ENCODE measurements around the gene SCN4A.

The SCN4A gene

DNA sequence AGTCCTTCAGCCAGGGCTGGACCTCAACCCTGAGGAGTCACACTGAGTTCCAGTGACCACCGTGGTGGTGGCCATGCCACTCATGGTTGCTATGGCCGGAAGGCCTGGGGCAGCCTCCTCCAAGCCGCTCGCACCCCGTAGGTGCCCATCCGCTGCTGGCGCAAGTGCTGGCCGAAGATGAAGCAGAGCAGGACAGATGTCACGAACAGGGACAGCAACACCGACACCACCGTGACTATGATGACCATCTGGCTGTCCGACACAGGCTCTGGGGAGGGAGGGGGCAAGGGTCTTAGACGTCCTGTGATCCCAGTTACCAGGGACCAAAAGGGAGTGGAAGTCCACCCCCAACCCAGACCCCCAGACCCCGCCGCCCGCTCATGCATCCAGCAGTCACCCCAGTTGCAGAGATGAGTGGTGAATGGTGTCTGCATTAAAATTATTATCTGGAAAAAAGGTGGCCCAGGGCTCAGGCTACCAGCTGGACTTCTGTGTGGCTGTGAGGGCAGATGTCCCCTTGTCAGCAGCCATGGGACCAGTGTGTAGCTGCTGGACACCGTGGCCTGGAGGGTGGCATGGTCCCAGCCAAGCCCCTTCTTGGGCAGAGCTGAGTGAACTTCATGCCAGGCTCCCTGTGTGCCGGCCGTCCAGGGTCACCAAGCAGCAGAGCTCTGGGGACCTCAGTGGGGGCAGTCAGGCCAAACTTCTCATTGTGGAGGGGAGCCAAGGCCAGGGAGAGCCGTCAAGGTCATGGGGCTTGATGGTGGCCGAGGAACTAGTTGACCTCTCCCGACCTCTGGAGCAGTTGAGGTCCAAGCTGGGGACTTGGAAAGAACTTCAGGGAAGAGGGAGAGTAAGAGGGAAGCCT is 30.2 kb upstream of the SCN4A start:
- DNase-seq = peak in 2 of 10 donors; percentile 63 to 79
- intact Hi-C loops (cut with DNase I) = no loop called here

DNA sequence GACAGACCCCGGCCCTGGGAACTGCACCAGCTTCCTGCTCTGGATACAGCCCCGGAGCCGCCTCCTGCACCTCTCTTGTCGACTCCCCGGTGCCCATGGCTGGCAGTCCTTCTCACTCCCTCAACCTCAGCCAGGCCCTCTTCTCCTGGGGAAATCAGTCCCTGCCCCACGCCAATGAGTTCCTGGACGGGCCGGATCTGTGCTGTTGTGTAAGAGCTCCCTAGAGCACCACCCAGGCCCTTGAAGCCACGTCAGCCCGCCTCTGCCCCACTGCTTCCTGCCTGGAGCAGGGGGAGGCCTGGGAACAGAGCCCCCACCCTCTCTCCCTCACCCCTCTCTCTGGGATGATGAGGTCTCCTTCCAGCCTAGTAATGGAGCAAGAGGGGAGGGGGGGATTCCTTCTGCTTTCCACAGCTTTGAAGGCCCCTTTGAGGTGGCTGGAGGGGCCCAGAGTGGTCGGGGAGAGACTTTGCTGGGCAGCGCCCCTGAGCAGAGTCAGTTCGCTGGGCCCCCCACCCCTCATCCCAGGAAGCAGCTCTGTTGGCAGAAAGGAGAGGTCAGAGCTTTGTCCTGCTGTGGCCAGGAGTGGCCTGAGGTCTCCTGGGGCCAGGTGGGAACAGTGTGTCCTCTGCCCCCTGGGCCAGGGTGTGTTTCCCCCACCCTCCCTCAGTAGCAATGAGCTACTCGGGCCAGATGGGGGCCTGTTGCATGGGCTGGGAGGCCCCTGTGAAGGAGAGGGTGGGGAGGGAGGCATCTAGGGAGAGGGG is 29.2 kb upstream of the SCN4A start:
- intact Hi-C loops (cut with DNase I) = no loop called here
- DNase-seq = peak in 1 of 10 donors; percentile 33

DNA sequence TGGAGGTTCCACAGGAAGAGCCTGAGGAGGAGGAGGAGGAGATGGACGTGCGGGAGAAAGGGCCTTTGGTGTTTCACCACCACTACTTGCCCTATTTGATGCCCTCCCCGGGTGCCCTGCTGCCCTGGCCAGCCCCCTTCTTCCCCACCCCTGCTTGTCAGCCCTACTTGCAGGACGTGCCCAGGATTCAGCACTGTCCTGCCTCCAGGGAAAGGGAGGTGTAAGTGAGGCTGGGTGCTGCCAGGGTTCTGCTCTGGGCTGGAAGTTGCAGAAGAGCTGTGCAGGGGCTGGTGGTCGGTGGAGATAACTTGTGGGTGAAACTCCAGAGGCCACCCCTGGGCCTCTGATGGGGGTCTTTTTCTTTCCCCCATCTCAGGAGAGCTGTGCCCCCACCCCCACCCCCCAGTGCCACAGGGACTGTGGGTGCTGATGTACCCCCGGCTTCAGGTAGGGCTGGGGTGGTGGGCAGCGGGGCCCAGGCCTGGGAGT is 28.4 kb upstream of the SCN4A start:
- intact Hi-C loops (cut with DNase I) = no loop called here
- peak in 1 of 10 donors; percentile 66 for DNase-seq

GRCh38 chr17:63999680-64000531 is 27.2 kb upstream of the SCN4A start:
- DNase-seq = peak in 1 of 10 donors; percentile 41
- intact Hi-C loops (cut with DNase I) = no loop called here

- intact Hi-C loops (cut with DNase I) = no loop called here
- peak in 2 of 10 donors; percentile 65 to 73 for DNase-seq
Measured at GRCh38 chr17:63998721-63999679, 26.3 kb upstream of the SCN4A start.

GRCh38 chr17:63998050-63998720 is 25.5 kb upstream of the SCN4A start, which contains the start of gene PRR29:
PRR29 (plus strand) TSS chr17:63998351; CDS start chr17:63998365, 14 bp downstream.
- peak; percentile 28 to 94 (median 60) for DNase-seq
- intact Hi-C loops (cut with DNase I) = no loop called here

DNA sequence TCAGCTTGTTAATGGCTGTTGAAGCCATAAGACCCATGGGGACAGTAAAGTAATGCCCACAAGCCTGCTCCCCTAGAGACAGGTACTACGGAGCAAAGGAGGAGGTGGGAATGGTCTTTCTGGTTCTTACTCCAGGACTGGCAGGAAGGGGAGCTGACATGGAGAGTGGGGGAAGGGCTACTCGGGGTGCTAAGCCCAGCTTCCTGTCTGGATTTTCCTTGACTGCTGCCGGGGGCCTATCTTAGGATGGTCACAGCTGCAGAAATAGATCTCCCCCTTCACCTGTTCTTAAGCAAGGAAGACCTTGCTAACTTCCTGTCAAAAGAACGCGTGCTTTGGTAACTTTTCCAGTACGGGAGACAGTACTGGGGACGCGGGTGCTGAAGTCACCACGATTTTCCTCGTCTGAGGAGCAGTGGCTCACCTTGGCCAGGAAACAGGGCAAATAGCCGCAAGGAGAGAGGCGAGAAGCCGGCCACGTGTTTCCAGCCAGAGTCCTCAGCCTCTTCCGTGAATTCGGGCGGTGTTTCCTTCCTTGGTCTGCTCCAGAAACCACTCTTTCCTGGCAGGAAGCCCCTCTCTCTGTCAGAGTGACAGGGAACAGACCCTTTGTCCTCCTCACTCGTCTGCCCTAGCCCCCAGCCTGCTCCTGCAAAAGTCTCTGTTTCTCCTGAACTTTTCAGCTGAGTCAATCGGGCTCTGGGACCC is 24.8 kb upstream of the SCN4A start:
- DNase-seq = peak in 2 of 10 donors; percentile 30 to 36
- intact Hi-C loops (cut with DNase I) = no loop called here

GRCh38 chr17:63996430-63997182 is 23.9 kb upstream of the SCN4A start:
- intact Hi-C loops (cut with DNase I) = no loop called here
- peak in 3 of 10 donors; percentile 2 to 53 (median 29) for DNase-seq

DNA sequence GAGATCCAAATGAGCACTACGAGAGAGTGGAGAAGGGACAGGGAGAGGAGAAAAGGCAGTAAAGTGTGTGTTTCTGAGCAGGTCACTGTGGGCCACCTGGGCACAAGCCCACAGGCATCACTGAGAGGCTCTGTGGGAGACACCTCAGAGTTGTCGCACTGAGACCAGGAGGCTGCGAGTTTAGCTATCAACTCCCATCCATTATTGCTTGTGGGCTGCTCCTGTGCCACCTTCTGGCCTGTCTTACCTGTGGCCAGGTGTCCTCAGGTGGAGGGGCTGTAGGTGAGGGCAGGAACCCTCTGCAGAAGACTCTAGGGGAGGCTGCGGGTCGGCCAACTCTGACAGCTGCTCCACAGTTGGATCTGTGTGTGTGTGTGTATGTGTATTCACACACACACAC is 22.9 kb upstream of the SCN4A start:
- peak in 2 of 10 donors; percentile 22 to 30 for DNase-seq
- intact Hi-C loops (cut with DNase I) = no loop called here

- peak in 1 of 10 donors; percentile 35 for DNase-seq
- intact Hi-C loops (cut with DNase I) = no loop called here
Measured at GRCh38 chr17:63993368-63993985, 20.8 kb upstream of the SCN4A start.

DNA sequence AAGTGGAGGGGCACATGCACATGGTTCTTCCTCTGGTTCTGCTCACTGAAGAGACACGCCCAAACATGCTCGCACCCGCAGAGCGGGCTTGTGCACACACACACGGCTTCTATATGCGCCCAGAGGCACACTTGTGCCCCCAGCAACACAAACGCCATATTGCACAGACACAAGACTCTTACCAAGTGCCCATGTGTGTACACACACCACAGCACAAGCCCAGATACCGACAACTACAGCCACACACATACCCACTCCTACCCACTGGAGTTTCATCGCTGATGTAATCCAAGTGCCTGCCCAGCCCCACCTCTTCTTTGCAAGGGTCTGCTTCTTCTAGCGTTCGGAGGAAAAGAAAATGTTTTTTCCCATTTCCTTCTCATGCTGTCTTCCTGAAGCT is 18.9 kb upstream of the SCN4A start:
- intact Hi-C loops (cut with DNase I) = no loop called here
- peak in 1 of 10 donors; percentile 19 for DNase-seq

DNA sequence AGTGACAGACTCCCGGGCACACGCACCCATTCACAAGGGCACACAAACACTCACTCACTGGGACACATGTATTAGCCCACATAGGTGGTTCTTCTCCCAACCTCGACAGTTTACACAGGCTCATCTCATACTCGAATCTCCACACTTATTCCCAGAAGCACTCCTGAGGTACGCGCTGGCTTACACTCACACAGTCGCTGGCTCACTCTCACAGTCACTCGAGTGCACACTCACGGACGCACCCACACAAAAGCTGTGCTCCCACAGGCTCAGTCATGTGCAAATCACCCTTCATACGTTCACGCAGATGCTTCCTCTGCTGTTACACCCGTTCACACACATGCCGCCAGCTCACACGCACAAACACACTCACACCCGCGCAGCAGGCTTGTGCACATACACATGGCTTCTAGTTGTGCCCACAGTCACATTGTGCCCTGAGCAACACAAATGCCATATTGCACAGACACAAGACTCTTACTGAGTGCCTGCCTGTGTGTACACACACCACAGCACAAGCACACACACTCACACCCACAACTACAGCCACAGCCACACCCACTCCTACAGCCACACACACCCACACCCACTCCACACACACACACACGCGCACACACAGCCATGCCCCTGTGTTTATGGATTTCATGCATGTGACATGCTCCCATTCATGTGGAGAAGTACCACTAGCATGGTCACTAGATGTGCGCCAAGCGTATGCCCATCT is 17.1 kb upstream of the SCN4A start:
- DNase-seq = peak in 2 of 10 donors; percentile 47 to 62
- intact Hi-C loops (cut with DNase I) = no loop called here

DNA sequence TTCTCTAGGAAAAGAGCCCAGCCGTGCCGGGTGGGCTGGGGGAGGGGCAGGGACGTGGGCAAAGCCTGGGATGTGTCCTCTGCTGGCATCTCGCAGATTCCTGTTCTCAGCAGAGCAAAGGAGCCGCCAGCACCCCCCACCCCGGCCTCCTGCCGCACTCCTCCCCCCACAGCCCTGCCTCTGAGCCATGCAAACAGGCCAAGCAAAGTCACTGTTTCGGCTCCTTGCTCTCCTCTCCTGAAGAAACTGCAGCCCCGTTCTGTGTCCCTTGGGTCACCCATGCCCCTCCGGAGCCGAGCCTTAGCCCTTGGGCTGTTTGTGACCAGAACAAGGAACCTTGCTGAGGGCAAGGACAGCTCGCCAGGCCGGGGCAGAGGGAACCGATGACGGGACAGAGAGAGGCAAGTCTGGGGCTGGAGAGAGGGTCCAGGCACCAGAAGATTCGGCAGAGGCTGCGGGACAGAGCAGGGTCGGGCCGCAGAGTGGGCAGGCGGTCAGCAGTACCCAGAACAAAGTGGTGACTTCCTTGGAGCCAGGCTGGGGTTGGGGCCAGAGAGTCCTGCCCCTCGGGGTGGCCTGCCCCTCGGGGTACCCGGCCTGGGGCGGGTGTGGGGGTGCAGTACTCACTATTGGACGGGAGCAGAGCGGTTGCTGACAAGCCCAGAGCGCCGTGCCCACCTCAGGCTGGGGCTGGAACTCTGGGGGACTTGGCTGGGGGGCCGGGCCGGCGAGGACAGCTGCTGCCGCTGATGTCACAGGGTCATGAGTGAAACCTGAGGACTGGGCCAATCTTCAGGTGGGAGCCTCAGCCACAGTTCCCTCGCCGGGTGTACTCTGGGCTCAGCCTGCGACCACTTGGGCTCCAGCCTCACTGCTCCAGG is 16.3 kb upstream of the SCN4A start:
- intact Hi-C loops (cut with DNase I) = no loop called here
- peak in 2 of 10 donors; percentile 82 to 84 for DNase-seq

GRCh38 chr17:63988127-63988478 is 15.4 kb upstream of the SCN4A start:
- DNase-seq = peak in 2 of 10 donors; percentile 52 to 70

More at GRCh38 chr17:63988127-63988478, 15.4 kb upstream of the SCN4A start:
- intact Hi-C loops (cut with DNase I) = no loop called here
